UCSD-AML1 (cell line): ENCODE data around the gene PTF1A.

ENCODE experiments used
- DNase-seq: peaks from one replicate; lab custom pipeline; 2025; ENCODE audit not compliant: unreplicated experiment; lab: John Stamatoyannopoulos, UW

PTF1A gene

GRCh38 chr10:23186697-23187096 lies 5.4 kb upstream of the PTF1A start:
- no peak for DNase-seq

- DNase-seq = no peak
Observed at GRCh38 chr10:23187155-23187554, 5.0 kb upstream of the PTF1A start.

GRCh38 chr10:23189024-23189423 lies 3.1 kb upstream of the PTF1A start:
- no peak for DNase-seq

- no peak for DNase-seq
Observed at GRCh38 chr10:23190872-23191763, 994 bp upstream of the PTF1A start.

- DNase-seq = no peak
Observed at GRCh38 chr10:23192712-23193434, 761 bp downstream of the PTF1A start.

GRCh38 chr10:23193435-23194074 lies 1.4 kb downstream of the PTF1A start:
- DNase-seq = no peak

- DNase-seq = no peak
Observed at GRCh38 chr10:23194471-23194965, 2.4 kb downstream of the PTF1A start.

- DNase-seq = no peak
Observed at GRCh38 chr10:23194966-23195845, 3.1 kb downstream of the PTF1A start.

GRCh38 chr10:23195846-23196600 lies 3.9 kb downstream of the PTF1A start:
- no peak for DNase-seq

GRCh38 chr10:23196915-23197314 lies 4.8 kb downstream of the PTF1A start:
- DNase-seq = no peak

GRCh38 chr10:23197416-23197861 lies 5.3 kb downstream of the PTF1A start:
- DNase-seq = no peak

- DNase-seq = no peak
Observed at GRCh38 chr10:23198610-23198939, 6.5 kb downstream of the PTF1A start.

GRCh38 chr10:23198940-23199767 lies 7.0 kb downstream of the PTF1A start:
- no peak for DNase-seq

- DNase-seq = no peak
Observed at GRCh38 chr10:23199768-23200511, 7.8 kb downstream of the PTF1A start.

- no peak for DNase-seq
Observed at GRCh38 chr10:23200586-23200985, 8.5 kb downstream of the PTF1A start.

GRCh38 chr10:23200997-23201652 lies 9.0 kb downstream of the PTF1A start:
- no peak for DNase-seq

GRCh38 chr10:23201837-23202236 lies 9.7 kb downstream of the PTF1A start:
- DNase-seq = no peak

GRCh38 chr10:23202779-23203178 lies 10.7 kb downstream of the PTF1A start:
- DNase-seq = no peak
